Amygdala (tissue), 56 donors: Measurements from ENCODE around the gene CRB1.
A peak's percentile ranks its signal among the peaks of the same experiment; 100 is the strongest.

Experiments used
- DNase-seq, 56 donors: peaks; one replicate each; lab custom pipeline; 2025; lab: John Stamatoyannopoulos, UW

Gene CRB1

DNA sequence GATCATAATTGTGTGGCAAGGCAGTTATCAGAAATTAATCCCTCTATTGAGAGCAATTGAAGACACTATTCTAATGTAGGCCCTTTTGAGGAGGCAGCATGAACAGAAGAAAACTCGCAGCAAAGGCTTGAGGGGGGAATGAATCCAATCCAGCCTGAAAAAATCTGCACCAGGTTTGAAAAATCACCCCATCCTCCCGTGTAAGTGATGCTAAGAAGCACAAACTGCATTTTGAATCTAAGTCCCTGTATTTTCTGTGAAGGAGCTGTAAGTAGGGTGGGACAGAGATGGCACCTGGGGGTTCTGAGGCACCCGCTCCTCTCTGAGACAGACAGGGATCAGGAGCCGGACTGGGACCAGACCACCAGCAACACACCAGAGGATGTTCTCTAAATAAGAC is at the start of gene CRB1:
Gene CRB1, plus strand, starts transcription at position 241 of the 400 bp plus-strand sequence. CDS start 161 bp downstream, outside the sequence.
- DNase-seq, result peak in 27 of 56 donors; percentile 3 to 49 (median 18)

GRCh38 chr1:197218857-197219256 is 49.2 kb upstream of the CRB1 start:
- DNase-seq, result no peak

DNA sequence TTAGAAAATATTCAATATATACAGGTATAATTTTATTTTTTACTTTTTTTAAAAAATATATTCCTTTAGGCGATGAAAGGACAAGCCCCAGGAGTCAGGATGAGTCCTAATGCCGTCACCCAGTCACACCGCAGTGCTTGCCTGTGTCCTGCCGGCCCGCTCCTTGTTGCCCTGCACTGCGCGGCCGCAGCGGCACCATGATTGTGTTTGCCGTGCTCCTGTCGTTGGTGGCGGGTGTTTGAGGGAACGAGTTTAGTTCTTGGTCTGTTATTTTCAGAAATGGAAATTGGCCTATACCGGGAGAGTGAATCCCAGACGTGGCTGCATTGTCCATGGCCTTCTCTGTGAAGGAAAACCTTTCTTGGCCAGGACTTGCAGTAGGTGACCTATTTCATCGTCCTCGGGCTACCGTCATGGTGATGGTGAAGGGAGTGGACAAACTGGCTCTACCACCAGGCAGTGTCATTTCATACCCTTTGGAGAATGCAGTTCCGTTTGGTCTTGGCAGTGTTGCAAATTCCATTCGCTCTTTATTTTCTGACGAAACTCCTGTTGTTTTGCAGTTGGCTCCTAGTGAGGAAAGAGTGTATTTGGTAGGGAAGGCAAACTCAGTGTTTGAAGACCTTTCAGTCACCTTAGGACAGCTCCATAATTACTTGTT is 45.9 kb upstream of the CRB1 start:
- DNase-seq, result no peak

DNA sequence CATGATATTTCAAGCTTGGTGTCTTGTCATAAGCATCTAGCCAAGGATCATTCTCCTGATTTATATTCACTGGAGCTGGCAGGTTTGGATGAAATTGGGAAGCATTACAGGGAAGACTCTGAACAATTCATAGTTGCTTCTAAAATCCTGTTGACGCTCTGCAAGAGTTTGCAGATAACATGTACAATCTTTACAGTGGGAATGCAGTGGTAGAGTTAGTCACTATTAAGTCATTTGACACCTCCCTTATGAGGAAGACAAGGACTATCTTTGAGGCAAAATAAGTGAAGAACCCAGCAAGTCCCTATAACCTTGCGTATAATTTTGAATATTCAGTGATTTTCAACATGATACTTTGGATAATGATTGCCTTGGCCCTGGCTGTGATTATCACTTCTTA is 45.3 kb upstream of the CRB1 start:
- no peak for DNase-seq

DNA sequence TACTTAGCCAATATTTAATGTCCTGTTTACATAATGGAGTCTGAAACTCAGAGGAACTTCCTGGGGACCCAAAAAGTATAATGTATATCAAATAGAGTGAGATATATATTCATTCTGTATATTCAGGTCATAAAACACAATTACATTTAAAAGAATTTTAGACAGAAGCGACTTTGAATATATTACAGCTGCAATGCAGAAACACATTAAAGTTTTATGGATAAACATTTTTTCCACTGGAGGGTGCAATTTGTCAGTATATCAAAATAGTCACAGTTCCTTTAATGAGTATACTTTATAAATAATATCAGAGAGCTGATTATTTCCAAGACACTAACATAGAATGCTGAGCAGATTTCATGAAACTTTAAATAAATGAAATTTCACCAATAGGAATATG is 43.9 kb upstream of the CRB1 start:
- DNase-seq, result peak in 1 of 56 donors; percentile 43

DNA sequence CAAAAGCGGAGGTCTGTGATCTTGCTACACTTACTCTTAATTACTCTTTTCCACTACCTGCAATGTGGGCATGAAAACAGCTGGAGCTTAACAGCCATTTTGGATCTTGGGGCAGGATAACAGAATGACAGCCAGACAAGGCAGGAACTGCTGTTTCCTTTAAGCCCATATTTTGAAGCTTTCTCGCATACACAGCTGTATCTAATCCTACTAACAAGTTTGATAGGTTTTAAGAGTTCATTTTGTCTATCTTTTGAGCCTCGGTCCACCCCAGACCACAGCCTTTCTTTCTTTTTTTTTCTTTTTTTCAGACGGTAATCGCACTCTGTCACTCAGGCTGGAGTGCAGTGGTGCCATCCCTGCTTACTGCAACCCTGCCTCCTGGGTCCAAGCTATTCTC is 42.4 kb upstream of the CRB1 start:
- no peak for DNase-seq

DNA sequence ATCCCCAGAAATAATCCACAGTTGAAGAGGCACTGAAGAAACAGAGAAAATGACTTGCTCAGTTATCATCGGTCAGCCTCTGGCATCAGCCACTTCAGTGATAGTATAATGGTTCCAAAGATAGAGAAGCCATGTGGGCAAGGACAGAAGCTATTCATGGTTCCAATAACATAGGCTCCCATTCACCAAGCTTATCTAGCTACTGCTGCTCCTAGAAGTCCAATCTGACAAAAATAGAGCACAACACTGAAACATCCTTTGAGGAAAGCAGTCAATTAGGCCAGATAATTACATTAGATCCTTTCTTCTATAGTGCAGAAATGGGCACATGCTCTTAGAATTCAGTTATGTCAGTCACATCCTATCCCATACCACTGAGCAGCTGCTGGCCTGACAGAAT is 33.5 kb upstream of the CRB1 start:
- DNase-seq, result peak in 6 of 56 donors; percentile 3 to 58 (median 17)

- no peak for DNase-seq
These were observed 32.7 kb upstream of the CRB1 start for GRCh38 chr1:197235355-197235754.

GRCh38 chr1:197247465-197247864 is 20.6 kb upstream of the CRB1 start:
- DNase-seq, result no peak

GRCh38 chr1:197249324-197249723 is 18.7 kb upstream of the CRB1 start:
- DNase-seq, result no peak

DNA sequence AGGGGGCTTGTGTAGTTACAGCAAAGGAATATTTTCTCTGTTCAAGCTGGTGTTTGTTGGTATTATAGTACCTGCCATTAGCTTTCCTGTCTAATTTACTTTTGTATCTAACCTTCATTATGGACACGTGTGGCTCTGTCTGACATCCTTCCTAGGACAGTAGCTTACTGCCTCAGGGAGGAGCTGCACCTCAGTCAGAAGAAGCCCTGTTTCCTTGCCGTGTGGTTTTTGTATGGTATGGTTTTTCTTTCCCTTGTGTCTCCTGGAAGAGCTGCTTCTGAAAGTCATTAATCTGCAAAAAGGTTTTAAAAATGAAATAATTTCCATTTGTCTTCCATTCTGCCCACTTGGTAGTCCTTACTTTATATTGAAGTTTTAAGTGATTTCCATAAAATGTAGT is 17.4 kb upstream of the CRB1 start:
- DNase-seq, result no peak

DNA sequence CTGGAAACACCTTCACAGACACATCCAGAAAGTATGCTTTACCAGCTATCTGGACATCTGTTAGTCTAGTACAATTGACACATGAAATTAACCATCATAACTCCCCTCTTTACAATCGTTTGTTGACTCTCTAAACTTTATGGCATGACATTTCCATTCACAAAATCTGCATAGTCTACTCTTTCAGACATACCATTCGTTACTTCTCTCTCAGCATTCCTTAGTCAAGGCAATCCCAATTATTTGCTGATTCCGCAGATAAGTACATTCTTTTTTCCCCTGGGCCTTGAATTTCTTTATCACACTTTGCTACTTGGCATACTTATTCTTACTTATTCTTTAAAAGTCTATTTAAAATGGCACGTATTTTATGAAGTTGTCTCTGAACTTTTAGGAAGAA is 15.1 kb upstream of the CRB1 start:
- no peak for DNase-seq

DNA sequence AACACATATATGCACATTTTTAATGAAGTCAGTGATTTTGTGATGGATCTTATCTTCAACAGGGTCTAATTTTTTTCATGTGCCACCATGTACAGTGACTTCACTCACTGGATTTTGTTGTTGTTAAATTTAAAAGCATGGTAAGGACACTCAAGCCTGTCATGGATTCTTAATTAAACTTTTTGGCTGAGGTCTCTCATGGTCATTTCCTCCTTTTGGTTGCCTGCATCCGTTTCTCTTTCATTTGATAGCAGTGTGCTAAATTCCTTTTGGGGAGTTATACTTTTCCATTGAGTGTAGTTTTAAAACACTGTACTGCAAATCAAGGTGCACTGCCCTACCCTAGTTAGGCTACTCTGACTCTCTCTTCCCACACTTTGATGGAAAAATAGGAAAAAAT is 13.2 kb upstream of the CRB1 start:
- DNase-seq, result no peak

DNA sequence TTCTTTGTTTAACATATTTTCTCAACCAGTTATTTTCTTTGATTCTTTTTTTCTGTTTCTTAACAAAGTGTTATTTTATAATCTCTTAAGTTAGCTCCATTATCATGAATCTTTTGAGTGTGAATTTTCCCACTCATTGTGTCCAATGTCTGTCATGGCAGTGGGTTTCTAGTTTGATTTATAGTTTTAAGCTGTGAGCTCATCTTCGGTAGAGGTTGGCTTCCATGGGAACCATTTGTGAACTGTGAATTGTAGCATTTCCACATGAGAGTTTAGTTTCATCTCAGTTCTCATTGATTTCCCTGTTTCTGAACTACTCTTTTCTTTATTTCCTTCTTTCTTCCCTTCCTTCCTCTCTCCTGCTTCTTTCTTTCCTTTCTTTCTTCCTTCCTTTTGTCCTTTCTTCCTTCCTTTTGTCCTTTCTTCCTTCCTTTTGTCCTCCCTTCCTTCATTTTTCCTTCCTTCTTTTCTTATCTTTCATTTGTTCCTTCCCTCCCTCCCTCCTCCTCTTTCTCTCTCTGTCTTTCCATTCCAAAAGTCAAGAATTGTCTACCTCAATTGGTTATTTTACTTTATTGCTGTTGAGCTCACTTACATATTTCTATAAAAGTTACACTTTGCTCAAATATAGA is 3.0 kb upstream of the CRB1 start:
- no peak for DNase-seq

- DNase-seq, result peak in 43 of 56 donors; percentile 1 to 76 (median 35)
These were observed 1.0 kb downstream of the CRB1 start for GRCh38 chr1:197269053-197269452.

- DNase-seq, result no peak
These were observed 4.7 kb downstream of the CRB1 start for GRCh38 chr1:197272791-197273190.

GRCh38 chr1:197277166-197277565 is 9.1 kb downstream of the CRB1 start:
- no peak for DNase-seq

- no peak for DNase-seq
These were observed 16.3 kb downstream of the CRB1 start for GRCh38 chr1:197284325-197284724.

DNA sequence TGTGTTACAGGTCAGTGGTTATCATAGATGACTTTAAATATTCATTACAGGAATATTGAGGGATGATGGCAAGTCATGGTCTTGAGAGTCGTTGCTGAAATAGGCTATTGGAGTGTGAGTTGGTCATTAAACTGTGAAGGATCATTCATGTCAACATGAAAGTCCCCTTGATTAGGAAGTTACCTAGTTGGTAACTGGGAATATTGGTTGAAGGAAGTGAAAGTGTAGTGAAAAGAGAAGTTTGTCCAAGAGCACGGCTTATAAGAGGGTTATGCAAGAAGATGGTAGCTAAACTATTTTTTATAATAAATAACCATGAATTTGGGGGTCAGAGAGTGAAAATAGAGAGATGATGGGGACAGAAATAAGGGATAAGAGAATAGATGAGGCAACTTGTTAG is 16.9 kb downstream of the CRB1 start:
- DNase-seq, result no peak

- no peak for DNase-seq
These were observed 17.6 kb downstream of the CRB1 start for GRCh38 chr1:197285526-197286205.

GRCh38 chr1:197286634-197287033 is 18.6 kb downstream of the CRB1 start:
- DNase-seq, result no peak

- no peak for DNase-seq
These were observed 19.8 kb downstream of the CRB1 start for GRCh38 chr1:197287863-197288262.
